GM18511 (cell line): ENCODE results near the gene CCDC33.

Experiments used
- ATAC-seq: cut with Tn5 transposase; IDR thresholded peaks from one replicate; pipeline ENCODE4 v1.9.1; 2021; ENCODE audit warnings: mild to moderate bottlenecking, moderate library complexity; ENCODE audit not compliant: unreplicated experiment

Gene CCDC33

DNA sequence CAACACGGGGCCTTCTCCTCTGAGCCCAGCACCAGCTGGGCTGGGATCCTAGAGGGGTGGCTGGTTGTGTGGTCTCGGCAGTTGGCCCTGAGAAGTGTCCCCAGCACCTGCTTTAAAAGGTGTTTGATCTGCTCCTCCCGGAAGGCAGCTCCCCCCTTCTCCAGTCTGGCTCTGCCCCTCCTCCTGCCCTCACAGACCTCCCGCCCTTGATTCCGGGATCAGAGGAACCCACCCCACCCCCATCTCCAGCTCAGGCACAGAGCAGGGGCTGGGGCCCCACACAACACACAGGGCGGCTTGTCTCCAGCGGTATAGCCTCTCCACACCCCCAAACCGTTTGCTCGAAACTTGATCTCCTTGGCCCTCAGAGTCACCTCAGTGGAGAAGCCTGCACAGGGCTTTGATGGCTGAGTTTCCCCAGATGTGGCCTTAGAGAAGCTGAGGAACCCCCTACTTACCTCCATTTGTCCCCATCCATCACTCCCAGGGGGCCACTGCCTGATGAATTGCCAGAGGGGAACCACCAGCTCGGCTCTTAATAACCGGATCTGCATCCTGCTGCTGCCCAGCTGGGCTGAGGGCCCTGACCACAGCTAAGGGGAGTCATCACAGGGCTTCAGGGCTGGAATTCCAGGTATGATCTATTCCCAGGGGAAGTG is 27.1 kb upstream of the CCDC33 start:
- no peak for ATAC-seq

DNA sequence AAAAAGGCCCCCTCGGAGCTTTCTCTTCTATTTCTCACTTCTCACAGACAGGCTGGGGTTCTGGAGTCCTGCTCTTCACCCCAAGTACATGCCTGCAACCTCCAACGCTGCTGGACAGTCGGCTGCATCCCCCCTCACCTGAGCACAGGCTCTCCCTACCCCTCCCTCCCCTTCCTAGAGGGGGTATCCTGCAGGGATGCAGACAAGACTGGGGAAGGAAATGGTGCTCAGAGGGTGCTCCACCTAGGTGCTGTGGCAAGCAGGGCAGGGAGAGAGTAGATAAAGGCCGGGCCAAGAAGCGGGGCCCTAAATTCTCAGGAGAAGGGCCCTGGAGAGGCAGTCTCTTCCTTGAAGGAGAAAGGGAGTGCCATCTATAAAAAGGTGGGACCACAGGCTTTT is 26.6 kb upstream of the CCDC33 start:
- no peak for ATAC-seq

DNA sequence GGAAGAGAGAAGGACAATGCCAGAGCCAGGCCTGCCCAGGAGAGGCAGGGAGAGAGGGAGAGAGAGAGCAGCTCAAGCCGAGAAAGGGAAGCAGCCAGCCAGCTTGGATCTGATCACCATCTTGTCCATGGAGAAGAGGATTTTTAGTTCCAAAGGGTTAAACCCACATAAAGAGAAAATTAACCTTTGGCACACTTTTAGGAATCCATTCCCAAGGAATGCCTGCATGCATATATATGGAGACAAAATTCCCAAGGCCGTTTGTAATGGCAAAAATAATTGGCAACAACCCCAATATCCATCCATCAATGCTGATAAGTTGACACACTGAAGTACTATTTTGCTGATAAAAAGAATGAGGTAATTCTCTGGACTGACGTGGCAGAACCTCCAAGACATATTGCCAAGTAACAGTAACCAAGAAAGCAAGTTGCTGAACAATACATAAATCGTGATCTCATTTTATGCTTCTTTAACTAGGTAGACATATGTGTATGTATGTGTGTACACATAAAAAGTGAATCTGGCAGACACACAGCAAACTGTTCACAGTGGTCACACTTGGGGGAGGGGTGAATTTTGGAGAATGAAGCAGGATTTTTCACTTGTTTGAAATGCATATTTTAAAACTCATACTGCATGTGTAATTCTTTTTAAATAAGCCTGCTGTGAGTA is 26.0 kb upstream of the CCDC33 start:
- no peak for ATAC-seq

DNA sequence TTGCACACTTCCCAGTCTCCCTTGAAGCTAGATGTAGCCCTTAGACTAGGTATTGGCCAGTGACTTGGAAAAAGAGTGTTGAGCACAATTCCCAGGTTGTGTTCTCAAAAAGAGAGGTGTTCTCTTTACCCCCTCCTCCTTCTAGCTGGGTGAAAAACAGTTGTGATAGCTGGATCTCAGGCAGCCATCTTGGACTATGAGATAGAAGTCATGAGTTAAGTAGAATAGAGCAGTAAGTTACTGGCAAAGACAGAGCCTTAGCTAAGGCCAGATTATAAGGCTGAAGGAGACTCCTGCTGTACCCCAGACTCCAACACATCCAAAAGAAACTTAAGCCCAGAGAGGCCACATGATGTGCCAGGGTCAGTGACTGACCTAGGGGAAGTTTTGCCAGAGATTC is 25.4 kb upstream of the CCDC33 start:
- ATAC-seq: no peak

DNA sequence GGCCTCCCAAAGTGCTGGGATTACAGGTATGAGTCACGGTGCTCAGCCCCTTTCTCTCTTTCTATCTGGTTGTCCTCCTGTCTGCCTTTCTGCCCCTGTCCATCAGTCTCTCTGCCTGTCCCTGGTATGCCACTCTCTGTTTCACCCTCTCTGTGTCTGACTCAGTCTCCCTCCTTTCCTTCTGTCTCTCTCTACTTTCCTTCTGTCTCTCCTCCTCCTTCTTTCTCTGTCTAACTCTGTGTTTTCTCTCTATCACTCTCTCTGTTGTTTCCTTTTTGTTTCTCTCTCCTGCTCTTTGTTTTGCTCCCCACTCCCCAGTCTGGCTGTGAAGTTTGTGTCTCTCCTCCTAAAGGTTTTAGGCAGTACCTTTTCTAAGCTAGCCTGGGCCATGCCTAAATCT is 24.5 kb upstream of the CCDC33 start:
- ATAC-seq: no peak

DNA sequence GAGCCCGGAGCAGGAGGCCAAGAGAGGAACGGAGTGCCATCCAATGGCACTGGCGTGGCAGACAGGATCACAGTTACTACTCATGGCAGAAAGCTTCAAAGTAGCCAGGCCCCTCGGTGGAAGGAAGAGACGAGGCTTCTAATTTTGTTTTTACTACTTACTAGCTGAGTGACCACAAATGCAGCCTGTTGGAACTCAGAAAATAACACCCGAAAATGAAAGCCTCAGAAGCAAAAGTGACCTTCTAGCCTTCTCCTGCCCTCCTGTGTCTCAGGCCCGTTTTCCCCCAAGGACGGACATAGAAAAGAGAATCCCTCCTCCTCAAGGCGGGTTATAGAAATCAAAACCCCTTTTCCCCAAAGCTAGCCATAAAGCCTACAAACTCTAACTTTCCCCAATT is 23.6 kb upstream of the CCDC33 start:
- no peak for ATAC-seq

DNA sequence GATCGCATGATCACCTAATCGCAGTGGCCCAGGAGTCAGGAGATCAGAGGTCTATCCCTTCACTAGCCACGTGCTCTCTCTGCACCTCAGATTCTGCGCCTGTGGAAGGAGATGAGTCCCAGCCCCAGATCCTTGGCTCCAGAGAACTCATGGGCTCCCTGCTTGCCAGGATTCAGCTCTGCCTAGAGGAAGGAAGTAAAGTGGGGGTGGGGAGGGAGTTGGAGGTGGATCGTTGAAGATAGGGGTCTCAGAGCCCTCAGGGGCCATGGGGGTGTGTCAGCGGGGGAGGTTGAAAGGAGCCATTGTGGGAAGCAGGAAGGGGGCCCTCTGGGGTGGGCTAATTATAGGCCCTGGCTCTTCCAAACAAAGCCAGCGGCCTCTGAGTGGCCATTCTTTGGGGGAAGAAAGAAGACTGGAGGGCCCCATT is 22.3 kb upstream of the CCDC33 start:
- ATAC-seq: no peak

DNA sequence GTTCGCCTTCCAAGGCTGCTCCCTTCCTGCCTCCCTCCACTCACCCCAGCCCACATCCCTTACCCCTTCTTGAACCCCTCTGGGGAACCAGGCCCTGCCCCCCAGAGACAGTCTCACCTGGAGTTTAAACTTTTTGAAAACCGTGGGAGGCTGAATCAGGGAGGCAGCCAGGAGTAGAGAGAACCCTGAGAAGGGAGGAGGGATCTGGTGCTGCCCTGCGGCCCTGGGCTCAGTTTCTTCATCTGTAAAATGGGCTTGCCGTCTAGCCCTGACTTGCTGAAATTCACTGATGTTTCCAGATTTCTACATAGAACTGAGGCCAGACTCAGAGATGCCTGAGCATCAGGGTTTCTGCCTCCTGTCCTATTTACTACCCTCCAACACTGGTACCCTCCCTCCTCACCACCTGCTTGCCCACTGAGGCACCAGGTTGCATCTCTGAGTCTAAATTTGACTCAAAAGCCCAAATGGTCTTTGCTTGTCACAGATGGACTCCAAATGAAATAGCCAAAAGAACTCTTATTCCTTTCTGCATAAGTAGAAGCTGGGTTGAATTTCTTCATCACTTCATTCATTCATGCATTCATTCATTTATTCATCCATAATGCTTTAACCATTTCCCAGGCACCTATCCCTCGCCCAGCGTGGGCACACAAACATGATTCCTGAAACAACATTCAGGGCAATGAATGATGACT is 21.7 kb upstream of the CCDC33 start:
- no peak for ATAC-seq

DNA sequence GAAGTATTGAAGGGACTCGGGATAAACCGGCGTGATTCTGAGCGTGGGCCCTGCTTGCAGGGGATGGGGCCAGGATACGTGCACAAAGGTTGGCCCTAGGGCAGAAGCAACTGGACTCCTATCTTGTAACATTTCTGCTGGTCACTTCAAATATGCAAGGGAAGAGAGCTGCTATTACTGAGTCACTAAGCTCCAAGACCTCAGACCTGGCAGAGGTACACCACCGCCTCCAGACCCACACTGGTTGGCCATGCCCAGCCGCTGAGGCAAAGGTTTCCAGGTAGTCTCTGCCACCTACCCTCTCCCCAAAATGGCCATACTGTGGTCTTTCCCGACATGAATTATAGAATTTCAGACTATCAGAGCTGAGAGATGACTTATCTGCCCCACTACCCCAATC is 20.2 kb upstream of the CCDC33 start:
- ATAC-seq: no peak

DNA sequence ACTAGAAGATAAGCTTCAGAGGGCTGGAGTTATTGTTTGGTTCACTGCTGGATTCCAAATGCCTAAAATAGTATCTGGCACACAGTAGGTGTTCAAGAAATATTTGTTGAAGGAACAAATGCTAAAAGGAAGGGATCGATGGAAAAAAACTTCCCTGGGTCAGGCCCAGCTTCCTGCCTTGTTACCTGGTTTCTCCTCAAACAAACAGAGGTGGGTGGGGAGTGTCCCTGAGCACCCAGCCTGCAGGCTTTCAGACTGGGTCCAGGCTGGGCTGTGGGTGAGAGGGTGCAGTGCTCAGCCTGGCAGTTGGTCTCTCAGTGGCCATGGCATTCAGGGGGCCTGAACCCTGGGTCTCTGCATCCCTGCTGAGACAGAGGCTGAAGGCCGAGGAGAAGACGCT is 19.2 kb upstream of the CCDC33 start:
- no peak for ATAC-seq

DNA sequence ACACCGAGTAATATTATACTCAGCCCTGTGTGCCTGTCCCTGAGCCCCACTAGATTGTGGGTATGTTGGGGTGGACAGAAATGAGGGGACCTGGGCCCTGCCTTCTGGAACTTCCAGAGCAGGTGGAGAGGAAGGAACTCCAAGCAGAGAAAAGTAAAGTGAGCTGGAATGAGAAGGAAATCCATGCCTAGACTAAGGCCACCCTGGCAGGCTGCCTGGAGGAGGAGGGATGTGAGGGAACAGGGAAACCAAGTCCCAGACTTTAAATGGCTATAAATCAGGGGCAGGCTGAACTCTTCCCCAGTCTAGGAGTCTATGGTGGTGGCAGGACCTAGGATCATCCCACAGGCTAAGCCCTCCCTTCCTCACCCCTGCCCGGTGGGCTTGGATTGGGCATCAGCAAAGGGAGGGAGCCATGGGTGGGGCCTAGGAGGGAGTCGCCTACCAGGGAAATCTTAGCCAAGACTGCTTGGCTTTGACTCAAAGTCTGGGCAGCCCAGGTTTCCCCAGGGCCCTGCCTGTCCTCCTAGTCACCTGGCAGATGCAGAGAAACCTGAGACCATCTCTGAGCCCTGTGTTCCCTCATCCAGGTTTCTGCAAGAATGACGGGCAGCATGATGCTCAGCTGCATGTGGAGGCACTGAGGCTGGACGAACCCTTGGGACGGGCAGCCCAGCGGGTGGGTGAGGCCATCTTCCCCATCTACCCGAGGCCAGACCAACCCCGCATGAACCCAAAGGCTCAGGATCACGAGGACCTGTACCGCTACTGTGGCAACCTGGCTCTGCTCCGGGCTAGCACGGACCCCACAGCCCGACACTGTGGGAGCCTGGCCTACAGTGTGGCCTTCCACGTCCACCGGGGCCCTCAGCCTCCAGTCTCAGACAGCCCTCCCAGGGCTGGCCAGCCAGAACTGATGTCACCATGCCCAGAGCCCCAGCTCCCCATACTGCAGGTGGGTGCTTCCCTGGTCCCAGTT is 17.9 kb upstream of the CCDC33 start:
- ATAC-seq: no peak

DNA sequence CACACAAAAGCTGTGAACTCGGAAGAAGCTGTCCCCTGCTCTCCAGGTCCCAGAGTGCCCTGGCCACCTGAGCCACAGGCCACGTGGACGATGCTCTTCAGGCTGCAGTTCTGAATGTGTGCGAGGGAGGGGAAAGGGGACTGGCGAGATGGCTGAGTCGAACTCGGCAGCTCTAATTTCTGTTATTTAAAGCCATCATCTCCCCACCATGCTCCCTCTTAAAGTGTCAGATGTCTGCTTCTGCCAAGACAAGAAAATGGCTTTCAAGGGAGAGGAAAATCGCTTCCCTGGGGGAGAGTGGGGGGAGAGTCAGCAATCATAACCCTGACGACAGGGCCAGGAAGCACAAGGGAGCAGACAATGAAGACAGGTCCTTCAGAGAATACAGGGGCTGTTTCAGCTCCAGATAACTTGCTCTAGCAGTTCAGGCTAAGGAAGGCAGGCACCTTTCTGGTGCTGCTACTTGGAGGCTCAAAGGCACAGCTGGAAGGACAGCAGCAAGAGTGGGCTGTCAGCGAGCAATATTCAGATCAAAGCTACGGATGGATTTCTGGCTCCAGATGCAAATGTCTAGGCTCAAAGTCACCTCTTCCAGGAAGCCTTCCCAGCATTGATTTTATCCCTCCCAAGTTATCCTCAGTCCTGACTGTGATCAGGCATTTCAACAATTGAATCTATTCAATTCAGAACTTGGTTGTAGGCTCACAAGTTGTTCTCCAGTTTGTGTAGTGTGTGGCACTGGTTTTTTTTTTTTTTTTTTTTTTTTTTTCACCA is 15.5 kb upstream of the CCDC33 start:
- no peak for ATAC-seq

DNA sequence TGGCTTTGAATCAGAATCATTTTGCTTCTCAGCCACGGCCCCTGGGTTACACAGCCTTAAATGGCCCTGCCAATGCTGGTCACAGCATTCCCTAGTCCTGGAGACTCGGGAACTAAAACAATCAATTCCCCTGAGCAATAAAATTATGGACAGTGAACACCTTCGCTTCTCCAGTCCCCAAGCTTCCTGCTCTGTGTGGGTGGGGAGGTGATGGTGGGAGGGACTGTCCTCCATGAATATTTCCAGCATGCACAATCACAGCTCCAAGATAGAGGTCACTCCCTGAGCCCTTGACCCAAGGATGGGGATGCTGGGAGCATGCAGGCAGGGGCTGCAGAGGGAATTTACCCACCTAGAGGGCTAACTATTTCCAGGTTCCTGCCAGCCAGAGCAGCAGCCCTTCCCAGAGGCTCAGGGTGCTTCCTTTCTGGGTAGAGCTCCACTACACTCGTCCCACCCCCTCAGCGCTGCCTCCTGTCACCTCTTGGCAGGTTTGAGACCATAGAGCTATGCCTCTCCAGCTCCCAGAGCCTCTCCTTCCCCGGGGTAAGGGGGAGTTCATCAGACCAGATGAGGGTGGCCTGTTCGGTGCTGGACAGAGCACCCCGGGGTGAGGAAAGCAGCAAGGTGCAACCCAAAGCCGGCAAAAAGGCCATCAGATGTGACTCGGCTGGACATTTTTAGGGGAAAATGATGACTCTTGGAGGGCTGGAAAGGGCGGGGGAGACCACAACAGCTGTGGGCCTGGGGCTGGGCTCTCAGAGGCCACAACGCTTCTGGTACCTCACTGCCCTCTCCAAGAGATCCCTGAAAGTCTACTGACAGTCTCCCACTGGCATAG is 14.5 kb upstream of the CCDC33 start:
- no peak for ATAC-seq

DNA sequence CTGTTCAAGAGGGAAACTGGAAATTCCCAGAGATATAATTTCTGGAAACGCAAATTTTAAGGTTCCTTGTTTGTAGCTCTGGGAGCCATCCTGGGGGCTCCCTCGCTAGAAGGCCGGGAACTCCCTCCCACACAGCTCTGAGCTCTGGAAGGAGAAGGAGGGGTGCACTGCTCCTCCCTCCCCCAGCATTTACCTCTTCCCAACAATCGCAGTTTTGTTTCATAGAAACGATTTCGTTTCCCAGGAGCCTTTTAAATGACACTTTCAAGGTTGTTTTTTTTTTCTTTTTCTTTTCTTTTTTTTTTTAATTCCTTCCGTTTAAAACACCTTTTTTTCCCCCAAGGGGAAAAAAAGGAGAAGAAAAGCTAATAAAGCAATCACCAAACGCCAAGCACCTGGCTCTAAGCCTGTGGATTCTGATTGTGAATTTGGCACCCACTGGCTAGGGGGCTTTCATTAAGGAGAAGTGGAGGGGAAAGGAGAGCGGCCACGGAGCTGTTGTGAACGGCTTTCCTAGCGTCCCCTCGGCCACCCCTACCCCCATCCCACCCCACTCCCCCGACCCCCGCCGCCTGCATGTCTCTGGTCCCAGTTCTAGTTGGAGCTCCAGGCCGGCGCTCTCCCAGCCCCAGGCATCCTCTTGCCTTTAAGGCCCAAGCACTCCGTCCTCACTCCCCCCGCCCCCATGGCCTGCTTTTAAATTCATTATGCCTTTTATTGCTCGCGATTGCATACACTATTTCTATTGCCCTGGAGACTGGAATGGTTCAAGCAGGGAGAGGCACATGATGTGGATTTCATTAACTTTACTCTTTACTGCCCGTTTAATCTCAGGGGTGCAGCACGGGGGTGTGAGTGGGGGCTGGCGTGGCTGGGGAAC is 13.6 kb upstream of the CCDC33 start:
- no peak for ATAC-seq

DNA sequence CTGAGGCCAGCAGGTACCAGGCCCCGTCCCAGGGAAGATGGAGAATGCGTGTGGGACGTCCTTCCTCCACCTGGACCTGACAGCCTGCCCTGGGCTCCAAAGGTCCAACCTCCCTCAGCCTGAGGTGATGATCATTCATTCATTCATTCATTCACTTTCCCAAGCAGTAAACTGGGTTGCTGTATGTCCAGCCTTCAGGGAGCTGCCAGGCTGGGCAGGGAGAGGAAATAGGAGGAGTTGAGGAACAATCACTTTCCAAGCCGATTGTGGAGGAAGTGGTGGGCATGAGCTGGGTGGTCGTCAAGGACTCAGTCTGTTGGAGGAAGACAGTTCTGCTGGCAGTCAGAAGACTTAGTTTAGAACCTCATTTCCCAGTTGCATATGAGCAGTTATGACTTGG is 10.2 kb upstream of the CCDC33 start:
- ATAC-seq: no peak

DNA sequence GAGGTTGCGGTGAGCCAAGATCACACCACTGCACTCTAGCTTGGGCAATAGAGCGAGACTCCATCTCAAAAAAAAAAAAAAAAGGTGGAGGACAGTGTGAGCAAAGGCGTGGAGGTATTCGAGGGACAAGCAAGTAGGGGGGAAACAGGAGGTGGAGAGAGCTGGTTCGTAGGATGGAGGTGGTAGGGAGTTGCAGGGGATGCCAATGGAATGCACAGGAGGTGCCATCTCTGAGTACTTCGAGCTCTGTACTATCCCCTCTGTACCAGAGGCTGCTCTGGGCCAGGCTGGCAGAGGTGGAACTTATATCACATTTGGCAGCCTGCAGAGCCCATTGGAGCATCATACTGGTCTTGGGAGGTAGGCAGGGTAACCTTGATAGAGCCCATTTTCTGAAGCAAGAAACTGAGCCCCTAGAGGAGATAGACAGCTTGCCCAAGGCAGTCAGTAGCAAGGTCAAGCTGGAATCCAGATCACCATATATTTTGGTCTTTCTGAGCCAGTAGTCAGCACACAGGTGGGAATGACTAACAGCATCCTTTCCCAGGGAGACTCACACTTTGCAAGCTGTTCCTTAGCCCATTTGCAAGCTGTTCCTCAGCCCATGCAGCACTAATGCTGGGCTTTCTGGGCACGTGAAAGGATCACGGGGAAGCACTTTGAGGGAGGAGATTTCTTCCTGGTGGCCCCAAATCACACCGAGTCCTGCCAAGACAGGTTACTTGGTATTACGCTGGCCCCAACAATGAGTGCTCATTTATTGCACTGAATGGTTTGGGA is 9.2 kb upstream of the CCDC33 start:
- no peak for ATAC-seq

DNA sequence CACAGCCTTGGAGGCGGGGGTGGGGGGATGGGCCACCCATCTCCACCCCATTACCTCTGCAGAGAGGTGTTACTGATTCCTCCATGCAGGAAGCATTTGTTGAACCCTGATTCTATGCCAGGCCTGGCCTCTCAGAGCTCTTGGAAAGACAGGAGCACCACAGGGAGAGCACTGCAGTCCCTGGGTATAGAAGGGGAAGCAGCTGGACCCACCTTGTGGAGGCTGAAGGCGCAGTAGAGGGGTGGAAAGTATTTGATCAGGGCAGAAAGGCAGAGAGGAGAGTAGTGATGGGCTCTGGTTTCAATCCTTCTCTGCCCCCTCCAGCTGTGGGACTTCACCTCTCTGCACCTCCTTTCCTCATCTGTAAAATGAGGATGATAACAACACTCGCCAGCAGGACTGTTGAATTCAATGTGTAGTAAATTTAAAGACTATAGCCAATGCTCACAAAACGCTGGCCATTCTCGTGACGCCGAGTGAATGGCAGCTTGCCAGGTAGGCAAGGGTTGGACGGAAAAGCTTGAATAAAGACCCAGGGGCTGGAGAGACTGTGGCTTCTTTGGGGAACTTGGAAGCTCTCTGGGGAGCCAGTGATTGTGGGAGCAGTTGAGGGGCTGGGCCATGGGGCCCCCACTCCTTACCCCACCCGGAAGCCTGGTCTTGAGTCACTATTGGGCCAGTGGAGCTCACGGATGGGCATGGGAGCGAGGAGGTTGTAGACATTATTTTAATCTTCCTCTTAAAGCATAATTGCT is 8.0 kb upstream of the CCDC33 start:
- no peak for ATAC-seq
